ENCODE data around the gene ADGRG1.
"Not testable (repeated sequence)": the region's sequence is repeated elsewhere in the genome, so short reads cannot be mapped to it uniquely, and the experiment has no call there.

The ADGRG1 gene

GRCh38 chr16:57704011-57704904 is 75.8 kb downstream of the ADGRG1 start:
- Mint-ChIP-seq H3K4me1 (no peaks in the 10 kb centered on the region), H3K9me3 (no peaks in the 10 kb centered on the region), H3K4me3 (no peak overlapping the region), H3K27me3 (no peaks in the 10 kb centered on the region), H3K27ac (no peak overlapping the region), H3K36me3 (ENCODE audit: low read depth) (no peaks in the 10 kb centered on the region)
- DNase-seq (no peak), ATAC-seq (no peak)

DNA sequence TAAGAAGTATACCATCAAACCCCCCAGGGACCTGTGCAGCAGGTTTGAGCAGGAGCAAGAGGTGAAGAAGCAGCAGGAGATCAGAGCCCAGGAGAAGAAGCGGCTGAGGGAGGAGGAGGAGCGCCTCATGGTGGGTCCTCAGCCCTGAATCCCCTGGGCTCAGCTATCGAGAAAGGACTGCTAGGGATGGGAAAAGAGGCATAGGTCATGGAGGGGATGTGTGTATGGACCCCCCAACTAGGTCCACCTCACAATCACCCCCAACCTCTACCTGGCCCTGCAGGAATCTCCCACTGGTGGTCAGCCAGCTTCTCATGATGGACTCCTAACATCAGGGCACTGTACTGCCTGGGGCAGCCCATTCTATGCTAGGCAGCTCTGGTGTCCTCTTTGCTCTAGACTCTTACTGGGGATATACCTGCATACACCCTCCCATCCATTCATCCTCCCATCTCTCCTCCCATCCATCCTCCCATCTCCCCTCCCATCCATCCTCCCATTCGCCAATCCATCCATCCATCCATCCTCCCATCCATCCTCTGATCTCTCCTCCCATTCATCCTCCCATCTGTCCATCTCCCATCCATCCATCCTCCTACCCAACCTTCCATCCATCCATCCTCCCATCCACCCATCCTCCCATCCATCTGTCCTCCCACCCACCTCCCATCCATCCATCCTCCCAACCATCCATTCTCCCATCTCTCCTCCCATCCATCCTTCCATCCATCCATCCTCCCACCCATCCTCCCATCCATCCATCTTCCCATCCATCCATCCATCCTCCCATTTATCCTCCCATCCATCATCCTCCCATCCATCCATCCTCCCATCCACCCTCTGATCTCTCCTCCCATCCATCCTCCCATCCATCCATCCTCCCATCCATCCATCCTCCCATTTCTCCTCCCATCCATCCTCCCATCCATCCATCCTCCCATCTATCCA is 76.7 kb downstream of the ADGRG1 start:
- H3K27me3 Mint-ChIP-seq, result no peaks in the 10 kb centered on the region
- no peak for DNase-seq
- H3K9me3 Mint-ChIP-seq, result no peaks in the 10 kb centered on the region
- no peak overlapping the region for H3K27ac Mint-ChIP-seq
- ATAC-seq, result peak; percentile 49
- H3K36me3 Mint-ChIP-seq (ENCODE audit: low read depth), result no peaks in the 10 kb centered on the region
- no peaks in the 10 kb centered on the region for H3K4me1 Mint-ChIP-seq
- H3K4me3 Mint-ChIP-seq, result no peak overlapping the region

DNA sequence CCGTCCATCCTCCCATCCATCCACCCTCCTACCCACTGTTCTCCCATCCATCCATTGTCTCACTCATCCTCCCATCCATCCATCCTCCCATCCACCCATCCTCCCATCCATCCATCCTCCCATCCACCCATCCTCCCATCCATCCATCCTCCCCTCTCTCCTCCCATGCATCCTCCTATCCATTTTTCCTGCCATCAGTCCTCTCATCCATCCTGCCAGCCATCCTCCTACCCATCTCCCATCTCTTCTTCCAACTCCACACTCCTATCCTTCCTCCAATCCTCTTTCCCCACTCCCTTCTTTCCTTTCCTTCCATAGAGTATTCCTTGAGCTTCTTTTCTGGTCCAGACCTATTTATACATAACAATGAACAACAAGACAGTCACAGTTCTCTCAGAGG is 78.3 kb downstream of the ADGRG1 start:
- no peak for ATAC-seq
- Mint-ChIP-seq H3K27ac (no peak overlapping the region), H3K9me3 (no peaks in the 10 kb centered on the region), H3K4me3 (no peak overlapping the region), H3K27me3 (no peaks in the 10 kb centered on the region), H3K36me3 (ENCODE audit: low read depth) (no peaks in the 10 kb centered on the region), H3K4me1 (no peaks in the 10 kb centered on the region)
- DNase-seq, result no peak

GRCh38 chr16:57707331-57707730 is 78.9 kb downstream of the ADGRG1 start:
- Mint-ChIP-seq H3K4me3 (no peak overlapping the region), H3K27me3 (no peaks in the 10 kb centered on the region), H3K27ac (no peak overlapping the region), H3K4me1 (no peaks in the 10 kb centered on the region), H3K36me3 (ENCODE audit: low read depth) (no peaks in the 10 kb centered on the region), H3K9me3 (no peaks in the 10 kb centered on the region)
- ATAC-seq, result no peak
- no peak for DNase-seq

DNA sequence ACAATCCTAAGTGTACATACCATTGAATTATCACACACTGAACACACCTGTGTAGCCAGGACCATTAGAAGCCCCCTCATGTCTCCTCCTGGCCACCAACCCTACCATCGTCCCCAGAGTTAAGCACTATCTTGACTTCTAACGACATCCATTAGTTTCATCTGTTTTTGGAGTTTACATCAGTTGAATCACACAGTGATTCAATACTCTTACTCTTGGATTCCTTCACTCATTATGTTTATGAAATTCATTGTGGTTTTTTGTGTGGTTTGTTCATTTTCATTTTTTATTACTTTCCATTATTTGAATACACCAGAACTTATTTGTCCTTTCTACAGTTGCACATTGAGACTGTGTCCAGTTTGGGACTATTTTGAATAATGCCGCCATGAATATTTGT is 79.7 kb downstream of the ADGRG1 start:
- H3K36me3 Mint-ChIP-seq (ENCODE audit: low read depth), result no peaks in the 10 kb centered on the region
- no peak overlapping the region for H3K4me3 Mint-ChIP-seq
- H3K4me1 Mint-ChIP-seq, result no peaks in the 10 kb centered on the region
- H3K27ac Mint-ChIP-seq, result no peak overlapping the region
- peaks cover 3% of the 10 kb centered on the region for H3K27me3 Mint-ChIP-seq
- ATAC-seq (no peak), DNase-seq (no peak)
- H3K9me3 Mint-ChIP-seq, result no peaks in the 10 kb centered on the region

DNA sequence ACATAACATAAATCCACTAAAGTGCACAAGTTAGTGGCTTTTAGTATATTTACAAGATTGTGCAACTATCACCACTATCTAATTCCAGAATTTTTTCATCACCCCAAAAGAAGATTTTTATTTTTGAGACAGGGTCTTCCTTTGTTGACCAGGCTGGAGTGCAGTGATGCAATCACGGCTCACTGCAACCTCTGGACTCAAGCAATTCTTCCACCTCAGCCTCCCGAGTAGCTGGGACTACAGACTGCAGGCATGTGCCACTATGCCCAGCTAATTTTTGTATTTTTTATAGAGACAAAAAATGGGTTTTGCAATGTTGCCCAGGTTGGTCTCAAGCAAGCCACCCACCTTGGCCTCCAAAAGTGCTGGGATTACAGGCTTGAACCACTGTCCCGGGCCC is 81.2 kb downstream of the ADGRG1 start:
- Mint-ChIP-seq H3K27ac (no peak overlapping the region), H3K36me3 (ENCODE audit: low read depth) (no peaks in the 10 kb centered on the region), H3K4me1 (no peaks in the 10 kb centered on the region), H3K4me3 (no peak overlapping the region), H3K9me3 (no peaks in the 10 kb centered on the region), H3K27me3 (peaks cover 3% of the 10 kb centered on the region)
- no peak for ATAC-seq
- DNase-seq, result no peak

GRCh38 chr16:57711346-57711745 is 82.9 kb downstream of the ADGRG1 start:
- Mint-ChIP-seq H3K27me3 (peaks cover 3% of the 10 kb centered on the region), H3K4me3 (no peak overlapping the region), H3K36me3 (ENCODE audit: low read depth) (no peaks in the 10 kb centered on the region), H3K9me3 (no peaks in the 10 kb centered on the region), H3K27ac (no peak overlapping the region), H3K4me1 (no peaks in the 10 kb centered on the region)
- ATAC-seq (no peak), DNase-seq (no peak)

DNA sequence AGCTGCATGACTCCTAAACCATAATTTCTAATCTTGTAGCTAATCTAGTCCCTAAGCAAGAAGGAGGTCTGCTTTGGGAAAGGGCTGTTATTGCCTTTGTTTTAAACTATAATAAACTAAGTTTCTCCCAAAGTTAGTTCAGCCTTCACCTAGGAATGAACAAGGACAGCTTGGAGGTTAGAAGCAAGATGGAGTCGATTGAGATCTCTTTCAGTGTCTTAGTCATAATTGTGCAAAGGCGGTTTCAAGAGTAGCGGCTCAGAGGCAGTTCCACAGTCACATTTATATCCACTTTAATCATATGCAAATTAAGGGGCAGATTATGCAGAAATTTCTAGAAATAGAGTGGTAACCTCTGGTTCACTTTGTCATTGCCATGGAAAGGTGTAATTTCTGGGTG is 83.6 kb downstream of the ADGRG1 start:
- H3K9me3 Mint-ChIP-seq, result no peaks in the 10 kb centered on the region

GRCh38 chr16:57712569-57712968 is 84.1 kb downstream of the ADGRG1 start:
- H3K36me3 Mint-ChIP-seq (ENCODE audit: low read depth); H3K27ac Mint-ChIP-seq; DNase-seq; H3K27me3 Mint-ChIP-seq; H3K4me3 Mint-ChIP-seq; H3K4me1 Mint-ChIP-seq; H3K9me3 Mint-ChIP-seq; ATAC-seq: not testable (repeated sequence)

More for the DNA sequence above, 83.6 kb downstream of the ADGRG1 start:
- Mint-ChIP-seq H3K4me1 (no peaks in the 10 kb centered on the region), H3K4me3 (no peak overlapping the region), H3K27ac (no peak overlapping the region), H3K27me3 (peaks cover 5% of the 10 kb centered on the region), H3K36me3 (ENCODE audit: low read depth) (no peaks in the 10 kb centered on the region)
- DNase-seq, result no peak
- ATAC-seq, result no peak

DNA sequence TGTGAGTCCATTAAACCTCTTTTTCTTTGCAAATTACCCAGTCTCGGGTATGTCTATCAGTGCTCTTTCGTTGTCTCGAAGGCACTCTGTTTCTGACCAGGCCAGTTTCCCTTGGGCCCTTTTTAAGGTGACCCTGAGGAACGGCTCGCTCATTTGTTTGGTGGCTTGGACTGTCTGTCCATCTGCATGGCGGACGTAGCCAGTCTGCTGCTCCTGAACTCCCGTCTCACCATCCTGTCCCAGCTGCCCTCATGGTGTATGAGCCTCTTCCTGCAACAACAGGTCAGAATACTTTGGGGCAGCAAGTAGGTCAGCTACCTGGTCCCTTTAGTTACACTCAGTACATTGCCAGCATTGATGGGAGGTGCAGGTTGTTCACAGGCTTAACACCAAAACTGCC is 85.2 kb downstream of the ADGRG1 start:
- Mint-ChIP-seq H3K27me3 (peaks cover 5% of the 10 kb centered on the region), H3K27ac (no peak overlapping the region), H3K36me3 (ENCODE audit: low read depth) (no peaks in the 10 kb centered on the region), H3K4me1 (no peaks in the 10 kb centered on the region), H3K9me3 (no peaks in the 10 kb centered on the region), H3K4me3 (no peak overlapping the region)
- ATAC-seq (no peak), DNase-seq (no peak)

DNA sequence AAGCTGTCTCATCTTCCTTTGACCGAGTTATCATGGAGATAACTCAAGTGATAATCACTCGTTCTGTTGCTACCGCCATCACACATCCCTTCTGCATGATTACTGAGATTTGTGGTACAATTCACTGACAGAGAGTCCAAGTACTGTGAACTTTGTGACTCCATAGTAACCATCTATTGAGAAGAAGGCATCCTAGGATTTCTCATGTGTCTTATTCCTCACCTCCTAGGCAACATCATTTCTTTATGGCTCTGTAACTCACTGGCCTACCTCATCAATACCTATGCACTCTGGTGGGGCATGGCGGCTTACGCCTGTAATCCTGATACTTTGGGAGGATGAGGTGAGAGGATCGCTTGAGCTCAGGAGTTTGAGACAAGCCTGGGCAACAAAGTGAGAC is 85.6 kb downstream of the ADGRG1 start:
- ATAC-seq, result no peak
- Mint-ChIP-seq H3K4me1 (no peaks in the 10 kb centered on the region), H3K4me3 (no peak overlapping the region), H3K9me3 (no peaks in the 10 kb centered on the region), H3K36me3 (ENCODE audit: low read depth) (no peaks in the 10 kb centered on the region), H3K27ac (no peak overlapping the region), H3K27me3 (peaks cover 5% of the 10 kb centered on the region)
- DNase-seq, result no peak
